GM23338 (cell line): ENCODE data around the gene ANKRD37. TPM values are rescaled to one million over a fixed set of nuclear protein-coding genes. Genes with fewer than 3 reads are reported as not detected.

Experiments used
- ATAC-seq: fragments of 200-7000 bp; cut with Tn5 transposase; 3 replicates; pipeline ENCODE4 v1.9.1; 2020
- DNase-seq: peaks from one replicate; pipeline ENCODE4 v3.0.0-alpha.2; 2015; ENCODE audit warnings: low spot score
- H2AFZ ChIP-seq: fragments of 200-600 bp; sonication (generic); 2 replicates; pipeline ENCODE4 v1.8.0; 2016; ENCODE audit warnings: antibody characterized with exemption, mild to moderate bottlenecking, moderate library complexity
- H3F3A ChIP-seq: fragments of 200-600 bp; sonication (generic); replicated peaks from 2 replicates; pipeline ENCODE4 v1.8.0; 2017; ENCODE audit warnings: antibody characterized with exemption, mixed run types, low read depth
- H3K27ac ChIP-seq: fragments of 200-600 bp; sonication (generic); 2 replicates; pipeline ENCODE4 v1.6.1; 2016; ENCODE audit warnings: low read depth
- H3K27me3 ChIP-seq: fragments of 200-600 bp; sonication (generic); 2 replicates; pipeline ENCODE4 v1.8.0; 2016; ENCODE audit warnings: mild to moderate bottlenecking, mixed run types, moderate library complexity; ENCODE audit not compliant: insufficient read depth
- H3K36me3 ChIP-seq: fragments of 200-600 bp; sonication (generic); 2 replicates; pipeline ENCODE4 v1.8.0; 2016; ENCODE audit warnings: mild to moderate bottlenecking; ENCODE audit not compliant: insufficient read depth
- H3K4me1 ChIP-seq: fragments of 200-600 bp; sonication (generic); 2 replicates; pipeline ENCODE4 v1.8.0; 2016; ENCODE audit warnings: mild to moderate bottlenecking, moderate library complexity; ENCODE audit not compliant: insufficient read depth
- H3K4me2 ChIP-seq: fragments of 200-600 bp; sonication (generic); 2 replicates; pipeline ENCODE4 v1.7.1; 2017; ENCODE audit warnings: mixed run types
- H3K4me3 ChIP-seq: fragments of 200-600 bp; sonication (generic); 2 replicates; pipeline ENCODE4 v1.6.1; 2016; ENCODE audit warnings: mixed run types
- H3K79me2 ChIP-seq: fragments of 200-600 bp; sonication (generic); replicated peaks from 2 replicates; pipeline ENCODE4 v1.8.0; 2017; ENCODE audit warnings: mild to moderate bottlenecking; ENCODE audit not compliant: insufficient read depth
- H3K9me2 ChIP-seq: fragments of 200-600 bp; sonication (generic); 2 replicates; pipeline ENCODE4 v1.8.0; 2017; ENCODE audit not compliant: insufficient read depth
- H4K20me1 ChIP-seq: fragments of 200-600 bp; sonication (generic); replicated peaks from 2 replicates; pipeline ENCODE4 v1.8.0; 2017; ENCODE audit warnings: mild to moderate bottlenecking; ENCODE audit not compliant: insufficient read depth
- H3K27ac Mint-ChIP-seq: 2 replicates; pipeline ENCODE4 v1.8.0; 2020; ENCODE audit warnings: inconsistent platforms, mild to moderate bottlenecking, moderate library complexity, mixed read lengths
- H3K27me3 Mint-ChIP-seq: 3 replicates; pipeline ENCODE4 v1.8.0; 2022; ENCODE audit warnings: low read depth, mild to moderate bottlenecking, moderate library complexity, mixed read lengths, inconsistent platforms; ENCODE audit not compliant: insufficient read depth, poor library complexity
- H3K36me3 Mint-ChIP-seq: 3 replicates; pipeline ENCODE4 v1.8.0; 2021; ENCODE audit warnings: low read depth, mild to moderate bottlenecking, inconsistent platforms, moderate library complexity, mixed read lengths
- H3K4me1 Mint-ChIP-seq: 3 replicates; pipeline ENCODE4 v1.8.0; 2020; ENCODE audit warnings: mild to moderate bottlenecking, inconsistent platforms, mixed read lengths
- H3K4me3 Mint-ChIP-seq: 3 replicates; pipeline ENCODE4 v1.8.0; 2021; ENCODE audit warnings: moderate library complexity, mild to moderate bottlenecking, inconsistent platforms, mixed read lengths
- H3K9me3 Mint-ChIP-seq: 3 replicates; pipeline ENCODE4 v1.8.0; 2020; ENCODE audit warnings: moderate library complexity, mild to moderate bottlenecking, inconsistent platforms, mixed read lengths
- CREB1 ChIP-seq: fragments of 250-450 bp; sonication (Bioruptor Pico); IDR thresholded peaks from 2 replicates; pipeline ENCODE4 v1.5.0; 2020; ENCODE audit warnings: low read depth, mild to moderate bottlenecking, moderate library complexity
- CTCF ChIP-seq, 2 experiments: fragments of 200-600 bp in 1 of 2; sonication (generic) in 1 of 2; conservative IDR thresholded peaks; 2 replicates each; pipeline versions ENCODE4 v1.5.1 to v1.6.1; 2016 to 2017; ENCODE audit warnings: antibody characterized with exemption in 2 of 2, low read depth in 2 of 2, mild to moderate bottlenecking in 2 of 2, moderate library complexity in 1 of 2
- ETS1 ChIP-seq: IDR thresholded peaks from 2 replicates; pipeline ENCODE4 v1.6.1; 2016; ENCODE audit warnings: antibody characterized with exemption
- POLR2AphosphoS5 ChIP-seq: IDR thresholded peaks from 2 replicates; pipeline ENCODE4 v1.6.1; 2016; ENCODE audit warnings: antibody characterized with exemption, low read depth
- ZNF462 ChIP-seq: fragments of 250-450 bp; sonication (Bioruptor Pico); IDR thresholded peaks from 2 replicates; pipeline ENCODE4 v1.5.0; 2020; ENCODE audit warnings: mild to moderate bottlenecking, moderate library complexity
- polyA plus RNA-seq: library from polyadenylated mRNA; unstranded; fragments of >200 nt; fragmentation: Nextera tagmentation; extraction: Ambion mirVana; gene quantifications from 2 replicates; pipeline ENCODE4 v1.2.1, GENCODE V29; 2016
- total RNA-seq: library from RNA; depleted of rRNA; stranded (reverse); fragments of >200 nt; shearing (Covaris generic); gene quantifications from 2 replicates; pipeline ENCODE4 v1.2.3, GENCODE V29; 2014

Gene ANKRD37
- total and polyA plus RNA-seq, 2 experiments from 2014 or later = 1.8 to 4.9 TPM

- Histone ChIP-seq H3K79me2 (no peaks in the 10 kb centered on the region), H3K4me3 (no peak overlapping the region), H3F3A (no peaks in the 10 kb centered on the region), H3K4me1 (no peaks in the 10 kb centered on the region), H3K9me2 (no peaks in the 10 kb centered on the region), H2AFZ (no peak overlapping the region), H3K27me3 (no peaks in the 10 kb centered on the region), H3K36me3 (no peaks in the 10 kb centered on the region), H3K27ac (no peak overlapping the region), H3K4me2 (no peak overlapping the region), H4K20me1 (no peaks in the 10 kb centered on the region)
- H3K27ac Mint-ChIP-seq = no peak overlapping the region
- TF ChIP-seq ETS1 = no peak
- no peak for TF ChIP-seq CTCF (conservative IDR thresholded peaks at IDR 0.05; ENCODE audit: low read depth in 2 of 2)
- TF ChIP-seq CREB1 (CRISPR knock-in tag) = no peak
- no peaks in the 10 kb centered on the region for H3K36me3 Mint-ChIP-seq
- no peak overlapping the region for H3K4me3 Mint-ChIP-seq
- ATAC-seq (no peak), DNase-seq (no peak)
- H3K27me3 Mint-ChIP-seq = peaks cover 6% of the 10 kb centered on the region
- H3K4me1 Mint-ChIP-seq = 0 out of 3 replicates have a peak, but pooled peaks cover 2% of the 10 kb centered on the region
- peaks cover 3% of the 10 kb centered on the region; the same call in 1 of the 3 replicates for H3K9me3 Mint-ChIP-seq
Measured at GRCh38 chr4:185387957-185388356, 8.7 kb upstream of the ANKRD37 start.

GRCh38 chr4:185390941-185391340 lies 5.7 kb upstream of the ANKRD37 start:
- no peaks in the 10 kb centered on the region for H3K79me2 ChIP-seq
- Mint-ChIP-seq H3K4me3 (no peak overlapping the region), H3K27me3 (peaks cover 5% of the 10 kb centered on the region), H3K27ac (no peak overlapping the region), H3K36me3 (no peaks in the 10 kb centered on the region), H3K4me1 (peaks cover 3% of the 10 kb centered on the region), H3K9me3 (peaks cover 6% of the 10 kb centered on the region; the same call in 1 of the 3 replicates)
- no peaks in the 10 kb centered on the region for H3K36me3 ChIP-seq
- no peaks in the 10 kb centered on the region for H3K4me1 ChIP-seq
- no peaks in the 10 kb centered on the region for H4K20me1 ChIP-seq
- no peaks in the 10 kb centered on the region for H3F3A ChIP-seq
- H3K27me3 ChIP-seq = peaks cover 9% of the 10 kb centered on the region
- no peak overlapping the region for H3K27ac ChIP-seq
- ATAC-seq = no peak
- no peaks in the 10 kb centered on the region for H3K9me2 ChIP-seq
- DNase-seq = no peak
- TF ChIP-seq ZNF462 (CRISPR knock-in tag) (no peak), CREB1 (CRISPR knock-in tag) (no peak), CTCF (conservative IDR thresholded peaks at IDR 0.05; ENCODE audit: low read depth in 2 of 2) (no peak), POLR2AphosphoS5 (no peak), ETS1 (no peak)
- no peak overlapping the region for H2AFZ ChIP-seq
- no peak overlapping the region for H3K4me3 ChIP-seq
- no peak overlapping the region for H3K4me2 ChIP-seq
